Measurements from ENCODE around the gene ZNF587.
"Not testable (repeated sequence)": the region's sequence is repeated elsewhere in the genome, so short reads cannot be mapped to it uniquely, and the experiment has no call there.

ZNF587 gene

DNA sequence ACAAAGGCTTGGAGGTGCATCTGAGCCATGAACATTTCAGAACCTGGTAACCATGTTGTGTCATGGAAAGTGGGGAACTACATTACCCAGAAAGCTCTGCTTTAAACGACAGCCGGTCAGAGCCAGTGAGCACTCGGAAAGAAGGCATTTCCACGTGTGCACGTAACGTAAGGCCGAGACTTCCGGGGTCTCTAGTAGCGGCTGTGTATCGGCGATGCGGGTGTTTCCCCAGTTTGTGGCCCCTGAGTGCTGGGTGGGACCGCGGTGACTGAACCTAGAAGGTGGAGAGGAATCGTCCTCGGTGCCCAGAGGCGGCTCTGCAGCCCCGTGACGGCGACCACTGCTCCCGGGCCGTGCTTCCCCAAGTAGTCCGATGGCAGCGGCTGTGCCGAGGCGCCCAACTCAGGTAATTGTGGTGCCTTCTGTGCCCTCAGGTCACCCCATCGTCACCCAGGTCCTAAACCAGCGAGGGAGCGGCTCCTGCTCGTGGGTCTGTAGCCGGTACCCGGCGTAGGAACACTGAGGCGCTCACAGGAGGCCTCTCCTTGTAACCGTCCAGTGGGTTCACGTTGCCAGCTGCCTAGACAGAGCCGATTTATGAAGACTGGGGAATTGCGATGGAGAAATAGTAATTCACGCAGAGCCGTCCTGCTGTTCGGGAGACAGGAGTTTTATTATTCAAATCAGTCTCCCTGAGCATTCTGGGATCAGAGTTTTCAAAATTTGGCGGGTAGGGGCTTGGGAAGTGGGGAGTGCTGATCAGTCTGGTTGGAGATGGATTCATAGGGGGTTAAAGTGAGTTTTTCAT is at the start of gene ZNF587:
TSS of gene ZNF587 (plus strand) at position 194 of the 808 bp plus-strand sequence. CDS start at position 374, 180 bp downstream.
- H3K27ac ChIP-seq (ENCODE audit: low read depth, low read length) = peak within 1 kb of the TSS; percentile 96
- peaks cover 32% of the 10 kb centered on the region for H3K36me3 ChIP-seq (ENCODE audit: control insufficient read depth, insufficient read depth, low read length)
- H3K4me3 ChIP-seq (ENCODE audit: low read depth, low read length) = peak within 1 kb of the TSS; percentile 74
- peak within 1 kb of the TSS; percentile 84 for H3K9ac ChIP-seq (ENCODE audit: low read depth, low read length)
- not testable (repeated sequence) for H3K9me3 ChIP-seq (ENCODE audit: control insufficient read depth, insufficient read depth, low read length); H3K4me1 ChIP-seq (ENCODE audit: control insufficient read depth, insufficient read depth, low read length); H3K27me3 ChIP-seq (ENCODE audit: control insufficient read depth, insufficient read depth, low read length)

DNA sequence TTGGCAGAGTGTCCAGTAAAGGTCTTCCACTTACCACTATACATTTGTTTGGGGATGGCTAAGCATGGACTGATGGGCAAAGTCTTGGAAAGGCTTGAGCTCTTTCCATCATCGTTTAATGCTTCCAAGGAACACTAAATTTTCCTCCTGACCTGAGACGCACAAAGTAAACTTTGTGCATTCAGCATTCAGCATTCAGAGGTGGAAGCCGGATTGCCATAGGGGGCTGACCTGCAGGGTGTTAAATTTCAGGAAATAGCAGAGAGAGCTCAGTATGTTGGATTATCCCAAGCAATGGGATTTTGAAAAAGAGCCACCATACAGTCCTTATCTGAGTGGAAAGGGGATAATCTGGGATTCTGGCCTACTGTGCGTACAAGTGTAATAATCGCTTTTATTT is 49.0 kb upstream of the ZNF587 start:
- no peak overlapping the region for H3K4me3 ChIP-seq (ENCODE audit: low read depth, low read length)
- peak overlapping the region; percentile 99 for H3K27ac ChIP-seq (ENCODE audit: low read depth, low read length)
- peaks cover 8% of the 10 kb centered on the region for H3K36me3 ChIP-seq (ENCODE audit: control insufficient read depth, insufficient read depth, low read length)
- no peaks in the 10 kb centered on the region for H3K9me3 ChIP-seq (ENCODE audit: control insufficient read depth, insufficient read depth, low read length)
- H3K9ac ChIP-seq (ENCODE audit: low read depth, low read length) = no peak overlapping the region
- no peaks in the 10 kb centered on the region for H3K27me3 ChIP-seq (ENCODE audit: control insufficient read depth, insufficient read depth, low read length)
- peaks cover 54% of the 10 kb centered on the region for H3K4me1 ChIP-seq (ENCODE audit: control insufficient read depth, insufficient read depth, low read length)

DNA sequence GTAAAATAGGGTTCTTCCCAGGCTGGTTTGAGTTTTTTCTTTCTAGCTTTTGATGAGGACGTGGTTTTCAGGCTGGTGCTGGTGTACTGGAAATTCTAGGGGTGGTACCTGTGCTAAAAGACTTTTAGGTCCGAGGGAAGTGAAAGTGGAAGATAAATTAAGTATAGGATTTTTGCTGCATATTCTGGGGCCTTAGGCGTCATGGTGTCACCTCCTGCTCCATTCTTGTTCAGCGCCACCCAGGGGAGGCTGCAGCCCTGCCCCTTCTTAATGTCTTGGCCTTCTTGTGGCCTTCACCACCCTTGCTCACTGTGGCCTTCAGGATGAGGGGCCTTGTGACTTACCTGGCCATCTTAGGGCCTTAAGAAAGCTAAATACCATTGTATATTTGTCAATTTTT is 47.4 kb upstream of the ZNF587 start:
- no peaks in the 10 kb centered on the region for H3K9me3 ChIP-seq (ENCODE audit: control insufficient read depth, insufficient read depth, low read length)
- H3K27me3 ChIP-seq (ENCODE audit: control insufficient read depth, insufficient read depth, low read length) = no peaks in the 10 kb centered on the region
- peak overlapping the region; percentile 99 for H3K27ac ChIP-seq (ENCODE audit: low read depth, low read length)
- peaks cover 14% of the 10 kb centered on the region; the same call in 1 of the 2 replicates for H3K36me3 ChIP-seq (ENCODE audit: control insufficient read depth, insufficient read depth, low read length)
- H3K9ac ChIP-seq (ENCODE audit: low read depth, low read length) = no peak overlapping the region
- peak overlapping the region; percentile 25; the same call in 1 of the 2 replicates for H3K4me3 ChIP-seq (ENCODE audit: low read depth, low read length)
- peaks cover 56% of the 10 kb centered on the region for H3K4me1 ChIP-seq (ENCODE audit: control insufficient read depth, insufficient read depth, low read length)

DNA sequence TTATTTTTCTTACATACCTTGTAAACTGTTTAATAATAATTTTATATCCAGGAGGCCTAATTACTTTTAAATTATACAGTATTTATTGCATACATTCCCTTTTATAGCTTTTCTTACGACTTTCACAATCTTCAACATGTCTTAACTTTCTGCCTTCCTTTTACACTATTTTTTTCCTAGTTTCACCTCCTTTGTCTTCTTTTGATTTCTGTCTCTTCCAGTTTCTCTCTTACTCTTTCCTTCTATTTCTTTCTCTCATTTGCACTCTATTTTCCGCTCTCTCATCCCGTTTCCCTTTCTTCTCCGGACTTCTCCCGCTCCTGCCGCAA is 46.4 kb upstream of the ZNF587 start:
- Histone ChIP-seq H3K9me3 (ENCODE audit: control insufficient read depth, insufficient read depth, low read length) (no peaks in the 10 kb centered on the region), H3K9ac (ENCODE audit: low read depth, low read length) (peak overlapping the region; percentile 94), H3K27ac (ENCODE audit: low read depth, low read length) (peak overlapping the region; percentile 99), H3K4me3 (ENCODE audit: low read depth, low read length) (peak overlapping the region; percentile 76), H3K4me1 (ENCODE audit: control insufficient read depth, insufficient read depth, low read length) (peaks cover 56% of the 10 kb centered on the region), H3K27me3 (ENCODE audit: control insufficient read depth, insufficient read depth, low read length) (no peaks in the 10 kb centered on the region), H3K36me3 (ENCODE audit: control insufficient read depth, insufficient read depth, low read length) (peaks cover 22% of the 10 kb centered on the region)

DNA sequence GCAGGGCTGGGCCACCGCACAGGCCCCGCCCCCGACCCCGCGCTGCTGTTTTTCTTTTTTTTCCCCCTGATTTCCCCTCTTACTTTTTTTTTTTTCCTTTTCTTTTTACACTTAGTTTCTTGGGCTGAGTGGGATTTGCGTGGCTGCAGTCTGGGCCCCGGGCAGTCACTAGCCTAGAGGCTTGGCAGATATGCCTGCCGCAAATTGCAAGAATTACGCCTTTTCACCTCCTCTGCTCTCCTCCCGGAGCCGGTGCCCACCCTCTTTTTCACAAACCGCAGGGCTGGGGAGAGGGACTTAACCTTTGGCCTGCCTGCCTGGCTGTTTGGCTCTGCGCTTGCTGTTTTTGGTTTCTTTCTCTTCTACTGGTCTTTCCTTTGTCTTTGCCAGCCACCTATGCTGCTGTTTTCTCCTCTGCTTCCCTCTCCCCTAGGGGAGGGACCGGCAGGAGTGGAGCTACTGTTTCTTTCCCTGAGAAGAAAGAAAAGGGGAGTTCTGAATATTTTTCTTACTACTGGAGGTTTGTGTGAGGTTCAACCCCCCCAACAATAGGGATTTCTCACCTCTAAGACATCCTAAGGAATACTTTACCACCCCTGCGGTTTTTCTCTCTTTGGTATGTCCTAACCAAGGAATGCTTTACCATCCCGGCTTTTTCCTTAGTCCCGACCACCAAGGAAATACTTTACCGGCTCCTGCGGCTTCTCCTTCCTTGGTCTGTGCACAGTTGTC is 45.9 kb upstream of the ZNF587 start:
- peak overlapping the region; percentile 76 for H3K4me3 ChIP-seq (ENCODE audit: low read depth, low read length)
- H3K9me3 ChIP-seq (ENCODE audit: control insufficient read depth, insufficient read depth, low read length) = no peaks in the 10 kb centered on the region
- peak overlapping the region; percentile 99 for H3K27ac ChIP-seq (ENCODE audit: low read depth, low read length)
- H3K4me1 ChIP-seq (ENCODE audit: control insufficient read depth, insufficient read depth, low read length) = peaks cover 56% of the 10 kb centered on the region
- no peaks in the 10 kb centered on the region for H3K27me3 ChIP-seq (ENCODE audit: control insufficient read depth, insufficient read depth, low read length)
- H3K36me3 ChIP-seq (ENCODE audit: control insufficient read depth, insufficient read depth, low read length) = peaks cover 27% of the 10 kb centered on the region
- H3K9ac ChIP-seq (ENCODE audit: low read depth, low read length) = peak overlapping the region; percentile 94

DNA sequence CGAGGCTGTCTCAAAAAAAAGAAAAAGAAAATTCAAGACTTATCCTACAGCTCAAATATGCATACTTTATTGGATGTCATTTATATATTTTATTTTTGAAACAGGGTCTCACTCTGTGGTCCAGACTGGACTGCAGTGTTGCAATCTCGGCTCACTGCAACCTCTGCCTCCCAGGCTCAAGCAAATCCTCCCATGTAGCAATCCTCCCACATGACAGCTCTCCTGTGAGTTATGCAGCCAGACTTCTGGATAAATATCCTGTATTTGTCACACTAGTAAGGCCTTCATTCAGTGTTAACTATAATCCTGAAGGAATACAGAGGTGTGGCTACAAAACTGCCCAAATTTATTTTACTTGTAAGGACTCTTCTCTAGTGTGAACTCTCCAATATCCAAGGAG is 42.1 kb upstream of the ZNF587 start:
- H3K27me3 ChIP-seq (ENCODE audit: control insufficient read depth, insufficient read depth, low read length) = no peaks in the 10 kb centered on the region
- no peak overlapping the region for H3K9ac ChIP-seq (ENCODE audit: low read depth, low read length)
- no peaks in the 10 kb centered on the region for H3K9me3 ChIP-seq (ENCODE audit: control insufficient read depth, insufficient read depth, low read length)
- no peak overlapping the region for H3K27ac ChIP-seq (ENCODE audit: low read depth, low read length)
- peaks cover 21% of the 10 kb centered on the region for H3K4me1 ChIP-seq (ENCODE audit: control insufficient read depth, insufficient read depth, low read length)
- H3K36me3 ChIP-seq (ENCODE audit: control insufficient read depth, insufficient read depth, low read length) = peaks cover 54% of the 10 kb centered on the region
- H3K4me3 ChIP-seq (ENCODE audit: low read depth, low read length) = no peak overlapping the region

DNA sequence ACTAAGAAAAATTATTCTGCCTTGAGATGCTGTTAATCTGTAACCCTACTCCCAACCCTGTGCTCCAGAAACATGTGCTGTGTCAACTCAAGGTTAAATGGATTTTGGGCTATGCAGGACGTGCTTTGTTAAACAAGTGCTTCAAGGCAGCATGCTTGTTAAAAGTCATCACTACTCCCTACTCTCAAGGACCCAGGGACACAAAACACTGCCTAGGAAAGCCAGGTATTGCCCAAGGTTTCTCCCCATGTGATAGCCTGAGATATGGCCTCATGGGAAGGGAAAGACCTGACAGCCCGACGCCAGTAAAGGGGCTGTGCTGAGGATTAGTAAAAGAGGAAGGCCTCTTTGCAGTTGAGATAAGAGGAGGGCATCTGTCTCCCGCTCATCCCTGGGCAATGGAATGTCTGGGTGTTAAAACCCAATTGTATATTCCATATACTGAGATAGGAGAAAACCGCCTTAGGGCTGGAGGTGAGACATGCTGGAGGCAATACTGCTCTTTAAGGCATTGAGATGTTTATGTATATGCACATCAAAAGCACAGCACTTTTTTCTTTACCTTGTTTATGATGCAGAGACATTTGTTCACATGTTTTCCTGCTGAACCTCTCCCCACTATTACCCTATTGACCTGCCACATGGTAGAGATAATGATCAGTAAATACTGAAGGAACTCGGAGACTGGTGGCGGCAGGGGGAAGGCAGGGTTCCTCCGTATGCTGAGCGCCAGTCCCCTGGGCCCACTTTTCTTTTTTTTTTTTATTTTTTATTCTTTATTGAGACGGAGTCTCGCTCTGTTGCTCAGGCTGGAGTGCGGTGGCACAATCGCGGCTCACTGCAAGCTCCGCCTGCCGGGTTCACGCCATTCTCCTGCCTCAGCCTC is 39.0 kb upstream of the ZNF587 start:
- H3K4me3 ChIP-seq (ENCODE audit: low read depth, low read length); H3K9ac ChIP-seq (ENCODE audit: low read depth, low read length); H3K27me3 ChIP-seq (ENCODE audit: control insufficient read depth, insufficient read depth, low read length); H3K4me1 ChIP-seq (ENCODE audit: control insufficient read depth, insufficient read depth, low read length); H3K9me3 ChIP-seq (ENCODE audit: control insufficient read depth, insufficient read depth, low read length): not testable (repeated sequence)
- H3K36me3 ChIP-seq (ENCODE audit: control insufficient read depth, insufficient read depth, low read length) = peaks cover 58% of the 10 kb centered on the region
- H3K27ac ChIP-seq (ENCODE audit: low read depth, low read length) = peak overlapping the region; percentile 26

DNA sequence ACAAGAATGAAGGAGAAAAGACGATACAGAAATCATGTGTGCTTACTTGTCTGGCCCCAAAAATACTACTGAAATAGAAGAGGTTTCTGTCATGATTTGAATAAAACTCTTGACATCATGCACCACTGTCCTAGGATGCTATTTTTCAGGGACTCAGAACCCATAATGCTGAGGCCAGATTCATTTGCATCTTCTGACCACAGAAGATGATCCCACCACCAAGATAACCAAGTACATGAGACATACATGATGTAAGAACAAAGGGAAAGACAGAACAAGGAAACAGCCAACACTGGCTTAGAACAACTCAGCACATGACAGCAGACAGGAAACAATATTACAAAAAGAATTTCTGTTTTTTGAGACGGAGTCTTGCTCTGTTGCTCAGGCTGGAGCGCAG is 37.4 kb upstream of the ZNF587 start:
- Histone ChIP-seq H3K36me3 (ENCODE audit: control insufficient read depth, insufficient read depth, low read length) (peaks cover 47% of the 10 kb centered on the region), H3K27me3 (ENCODE audit: control insufficient read depth, insufficient read depth, low read length) (no peaks in the 10 kb centered on the region), H3K4me1 (ENCODE audit: control insufficient read depth, insufficient read depth, low read length) (no peaks in the 10 kb centered on the region), H3K9me3 (ENCODE audit: control insufficient read depth, insufficient read depth, low read length) (no peaks in the 10 kb centered on the region), H3K4me3 (ENCODE audit: low read depth, low read length) (no peak overlapping the region), H3K9ac (ENCODE audit: low read depth, low read length) (no peak overlapping the region), H3K27ac (ENCODE audit: low read depth, low read length) (no peak overlapping the region)

DNA sequence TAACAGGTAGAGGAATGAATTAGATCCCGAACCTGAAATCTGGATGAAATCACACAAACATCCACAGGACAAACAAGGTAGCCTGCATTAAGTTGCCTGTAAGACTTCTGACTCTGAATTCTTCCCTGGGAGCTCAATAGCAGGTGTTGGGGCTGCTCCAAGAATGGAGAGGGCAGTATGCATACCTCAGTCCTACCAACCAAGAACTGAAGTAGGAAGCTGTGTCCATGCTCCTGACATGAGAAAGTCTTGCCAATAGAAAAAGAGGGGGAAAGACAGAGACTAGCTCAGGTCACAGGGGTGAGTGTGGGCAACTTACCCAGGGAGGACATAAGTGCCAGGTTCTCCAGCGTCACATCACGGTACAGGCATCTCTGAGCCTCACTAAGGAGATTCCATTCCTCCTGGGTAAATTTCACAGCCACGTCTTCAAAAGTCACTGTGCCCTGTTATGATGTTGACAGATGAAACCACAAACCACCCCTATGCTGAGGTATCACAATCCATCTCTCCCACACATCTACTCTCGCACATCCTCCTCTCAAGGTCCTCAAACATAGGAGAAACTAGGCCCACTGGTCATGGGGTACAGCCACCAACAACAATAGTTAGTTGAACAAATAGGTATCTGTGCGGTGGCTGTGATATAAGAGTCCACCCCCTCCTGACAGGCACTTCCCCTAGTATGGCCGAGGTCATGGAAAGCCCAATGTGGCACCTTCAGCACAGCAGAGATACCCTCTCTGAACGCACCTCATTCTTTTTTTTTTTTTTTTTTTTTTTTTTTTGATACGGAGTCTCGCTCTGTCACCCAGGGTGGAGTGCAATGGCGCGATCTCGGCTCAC is 36.5 kb upstream of the ZNF587 start:
- not testable (repeated sequence) for H3K27ac ChIP-seq (ENCODE audit: low read depth, low read length); H3K4me1 ChIP-seq (ENCODE audit: control insufficient read depth, insufficient read depth, low read length); H3K9ac ChIP-seq (ENCODE audit: low read depth, low read length); H3K27me3 ChIP-seq (ENCODE audit: control insufficient read depth, insufficient read depth, low read length); H3K9me3 ChIP-seq (ENCODE audit: control insufficient read depth, insufficient read depth, low read length)
- Histone ChIP-seq H3K4me3 (ENCODE audit: low read depth, low read length) (peak overlapping the region; percentile 97), H3K36me3 (ENCODE audit: control insufficient read depth, insufficient read depth, low read length) (peaks cover 38% of the 10 kb centered on the region)

DNA sequence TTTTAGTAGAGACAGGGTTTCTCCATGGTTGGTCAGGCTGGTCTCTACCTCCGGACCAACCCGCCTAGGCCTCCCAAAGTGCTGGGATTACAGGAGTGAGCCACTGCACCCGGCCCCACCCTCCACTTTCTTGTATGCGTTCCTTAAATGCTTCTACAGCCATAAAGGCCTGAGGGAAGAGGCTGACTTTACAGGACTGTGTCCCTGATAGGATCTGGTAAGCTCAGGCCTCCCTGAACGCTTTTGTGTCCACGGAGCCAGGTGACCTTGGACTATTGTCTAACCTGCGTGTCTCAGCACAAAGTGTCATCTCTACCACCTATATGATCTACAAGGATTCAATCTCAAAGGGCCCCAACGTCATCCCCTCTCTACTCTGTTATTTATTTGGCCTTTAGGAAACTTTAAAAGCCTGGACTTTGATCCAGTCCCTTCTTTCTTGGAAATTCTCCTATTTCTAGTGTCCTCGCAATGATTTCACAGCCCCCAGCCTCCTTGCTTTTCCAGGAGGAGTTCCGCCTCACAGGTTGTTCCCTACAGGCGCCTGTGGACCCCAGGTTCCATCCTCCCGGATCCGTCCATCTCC is 35.6 kb upstream of the ZNF587 start:
- peak overlapping the region; percentile 97 for H3K4me3 ChIP-seq (ENCODE audit: low read depth, low read length)
- H3K27me3 ChIP-seq (ENCODE audit: control insufficient read depth, insufficient read depth, low read length) = no peaks in the 10 kb centered on the region
- peak overlapping the region; percentile 87 for H3K9ac ChIP-seq (ENCODE audit: low read depth, low read length)
- peaks cover 32% of the 10 kb centered on the region for H3K36me3 ChIP-seq (ENCODE audit: control insufficient read depth, insufficient read depth, low read length)
- peak overlapping the region; percentile 84 for H3K27ac ChIP-seq (ENCODE audit: low read depth, low read length)
- H3K4me1 ChIP-seq (ENCODE audit: control insufficient read depth, insufficient read depth, low read length) = peaks cover 9% of the 10 kb centered on the region; the same call in 1 of the 2 replicates
- H3K9me3 ChIP-seq (ENCODE audit: control insufficient read depth, insufficient read depth, low read length) = no peaks in the 10 kb centered on the region
